GM18505 (cell line): ENCODE data around the gene SMYD3.
"Not testable (repeated sequence)": the region's sequence is repeated elsewhere in the genome, so short reads cannot be mapped to it uniquely, and the experiment has no call there.

Experiments used
- ATAC-seq: cut with Tn5 transposase; IDR thresholded peaks from one replicate; pipeline ENCODE4 v1.9.1; 2021; ENCODE audit not compliant: unreplicated experiment
- POLR2A ChIP-seq: IDR thresholded peaks from 4 replicates; pipeline ENCODE4 v1.6.1; 2011; ENCODE audit warnings: borderline replicate concordance; ENCODE audit not compliant: insufficient read depth, insufficient read length; ENCODE audit errors: extremely low read depth

Gene SMYD3

DNA sequence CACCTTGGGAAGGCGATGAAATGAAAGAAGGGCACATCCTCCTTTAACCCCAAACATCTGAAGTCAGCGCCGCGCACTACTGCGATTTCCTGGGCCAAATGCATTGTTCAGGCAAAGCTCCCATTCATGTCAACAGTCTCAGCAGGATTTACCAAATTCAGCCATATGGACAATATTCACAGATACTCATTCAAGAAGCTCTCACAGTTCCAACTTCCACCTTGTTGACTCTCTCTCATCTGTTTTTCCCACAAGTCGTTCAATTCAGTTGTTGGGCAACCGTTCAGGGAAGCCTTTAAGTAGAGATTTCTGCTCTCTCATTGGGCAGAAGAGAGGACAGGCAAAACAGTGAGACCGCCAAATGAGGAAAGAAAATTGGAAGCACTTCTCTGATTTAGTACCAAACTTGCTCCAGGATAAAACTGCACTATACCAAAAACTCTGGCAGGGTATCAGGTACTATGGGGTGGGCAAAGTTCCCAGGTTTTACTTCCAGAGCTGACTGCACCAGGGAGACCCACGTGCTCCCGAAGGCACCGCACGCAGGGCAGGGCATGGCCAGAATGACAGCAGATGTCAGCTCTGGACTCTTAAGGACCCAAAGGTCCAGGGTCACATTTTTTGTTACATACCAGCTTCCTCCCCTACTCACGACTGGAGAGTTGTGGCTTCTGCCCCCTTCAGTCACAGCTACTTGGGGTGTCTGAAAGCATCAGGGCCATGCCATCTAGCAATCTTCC, 683.5 kb downstream of the SMYD3 start:
- no peak for ATAC-seq
- no peak for TF ChIP-seq POLR2A

DNA sequence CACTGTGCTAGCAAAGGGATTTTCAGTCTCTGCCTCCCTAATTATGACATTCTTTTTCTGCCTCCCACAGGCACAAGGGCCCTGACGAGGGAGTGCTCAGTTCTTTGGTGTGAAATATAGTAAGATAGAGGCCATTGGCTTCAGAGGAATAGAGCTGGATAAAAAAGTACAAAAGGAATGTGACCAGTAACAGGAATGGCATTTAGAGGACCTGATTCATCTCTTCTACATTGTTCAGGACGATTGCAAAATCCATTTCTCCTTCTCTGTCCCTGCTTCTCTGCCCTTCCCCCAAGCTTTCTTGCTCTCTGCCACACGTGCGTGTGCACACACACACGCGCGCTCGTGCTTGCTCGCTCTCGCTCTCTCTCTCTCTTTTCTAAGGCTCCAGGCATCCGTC, 684.1 kb downstream of the SMYD3 start:
- no peak for TF ChIP-seq POLR2A
- ATAC-seq: no peak

DNA sequence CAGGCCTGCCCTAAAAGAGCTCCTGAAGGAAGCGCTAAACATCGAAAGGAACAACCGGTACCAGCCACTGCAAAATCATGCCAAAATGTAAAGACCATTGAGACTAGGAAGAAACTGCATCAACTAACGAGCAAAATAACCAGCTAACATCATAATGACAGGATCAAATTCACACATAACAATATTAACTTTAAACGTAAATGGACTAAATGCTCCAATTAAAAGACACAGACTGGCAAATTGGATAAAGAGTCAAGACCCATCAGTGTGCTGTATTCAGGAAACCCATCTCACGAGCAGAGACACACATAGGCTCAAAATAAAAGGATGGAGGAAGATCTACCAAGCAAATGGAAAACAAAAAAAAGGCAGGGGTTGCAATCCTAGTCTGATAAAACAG, 688.7 kb downstream of the SMYD3 start:
- ATAC-seq: not testable (repeated sequence)

DNA sequence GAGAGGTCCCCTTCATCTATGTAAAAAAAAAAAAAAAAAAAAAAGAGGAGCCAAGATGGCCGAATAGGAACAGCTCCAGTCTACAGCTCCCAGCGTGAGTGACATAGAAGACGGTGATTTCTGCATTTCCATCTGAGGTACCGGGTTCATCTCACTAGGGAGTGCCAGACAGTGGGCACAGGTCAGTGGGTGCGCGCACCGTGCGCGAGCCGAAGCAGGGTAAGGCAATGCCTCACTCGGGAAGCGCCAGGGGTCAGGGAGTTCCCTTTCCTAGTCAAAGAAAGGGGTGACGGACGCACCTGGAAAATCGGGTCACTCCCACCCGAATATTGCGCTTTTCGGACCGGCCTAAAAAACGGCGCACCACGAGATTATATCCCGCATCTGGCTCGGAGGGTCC, 690.6 kb downstream of the SMYD3 start:
- not testable (repeated sequence) for ATAC-seq

DNA sequence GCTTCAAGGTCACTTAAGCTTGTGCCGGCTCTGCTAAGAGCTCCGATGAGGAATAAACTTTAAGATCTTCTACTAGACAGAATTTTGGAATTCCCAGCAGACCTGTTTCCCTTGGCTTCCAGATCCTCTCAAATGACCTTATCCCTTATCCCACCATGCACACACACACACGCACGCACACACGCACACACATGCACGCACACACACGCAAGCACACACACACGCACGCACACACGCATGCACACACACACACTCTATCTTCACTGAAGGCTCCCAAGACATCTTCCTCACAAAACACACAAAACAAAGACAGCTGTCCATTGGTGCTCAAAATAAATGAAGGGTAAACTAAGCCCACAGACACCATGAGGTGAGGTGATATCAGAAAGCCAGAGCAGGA, 692.4 kb downstream of the SMYD3 start:
- ATAC-seq: no peak
- no peak for TF ChIP-seq POLR2A

DNA sequence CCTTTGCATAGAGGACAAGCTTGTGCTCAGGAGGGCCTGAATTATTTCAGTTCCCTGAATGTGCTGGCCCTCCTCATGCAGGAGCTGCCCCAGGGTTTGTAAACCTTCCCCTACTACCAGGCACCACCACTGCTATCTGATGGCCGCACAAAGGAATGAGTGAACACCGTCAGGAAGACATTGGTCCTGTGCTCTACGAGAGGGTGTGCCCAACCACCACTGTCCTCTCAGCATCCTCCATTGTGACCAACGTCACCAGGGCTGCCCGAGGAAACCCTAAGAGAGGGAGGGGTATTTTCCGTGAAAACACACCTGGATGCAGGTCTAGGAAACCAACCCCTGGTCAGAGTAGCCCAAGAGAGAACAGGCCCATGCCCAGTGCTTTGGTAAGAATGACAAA, 694.8 kb downstream of the SMYD3 start:
- no peak for TF ChIP-seq POLR2A
- ATAC-seq: no peak

DNA sequence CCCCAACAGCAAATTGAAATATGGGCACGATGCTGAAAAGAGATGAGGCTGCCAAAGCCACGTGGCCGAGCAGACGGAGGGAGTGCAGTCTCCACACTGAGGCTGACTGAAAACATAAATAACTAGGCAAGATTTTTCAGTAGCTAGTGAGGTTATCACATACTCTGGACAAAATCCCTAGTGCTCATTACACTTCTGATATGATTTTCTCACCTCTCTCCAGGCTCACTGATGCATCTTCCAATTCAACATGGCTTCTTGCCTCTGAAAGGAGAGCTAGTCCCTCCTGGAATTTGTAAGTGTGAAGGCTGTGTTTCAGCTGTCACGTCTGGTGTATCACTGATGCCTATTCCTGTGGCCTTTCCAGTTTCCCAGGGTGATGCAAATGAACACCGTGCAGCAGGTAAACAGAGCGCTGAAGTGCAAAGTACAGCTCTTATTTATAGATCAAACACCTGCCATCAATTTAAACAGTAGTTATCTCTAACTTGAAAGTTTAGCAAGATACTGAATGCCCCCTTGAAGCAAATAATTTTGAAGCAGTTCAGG, 696.2 kb downstream of the SMYD3 start:
- TF ChIP-seq POLR2A: no peak
- ATAC-seq: no peak

DNA sequence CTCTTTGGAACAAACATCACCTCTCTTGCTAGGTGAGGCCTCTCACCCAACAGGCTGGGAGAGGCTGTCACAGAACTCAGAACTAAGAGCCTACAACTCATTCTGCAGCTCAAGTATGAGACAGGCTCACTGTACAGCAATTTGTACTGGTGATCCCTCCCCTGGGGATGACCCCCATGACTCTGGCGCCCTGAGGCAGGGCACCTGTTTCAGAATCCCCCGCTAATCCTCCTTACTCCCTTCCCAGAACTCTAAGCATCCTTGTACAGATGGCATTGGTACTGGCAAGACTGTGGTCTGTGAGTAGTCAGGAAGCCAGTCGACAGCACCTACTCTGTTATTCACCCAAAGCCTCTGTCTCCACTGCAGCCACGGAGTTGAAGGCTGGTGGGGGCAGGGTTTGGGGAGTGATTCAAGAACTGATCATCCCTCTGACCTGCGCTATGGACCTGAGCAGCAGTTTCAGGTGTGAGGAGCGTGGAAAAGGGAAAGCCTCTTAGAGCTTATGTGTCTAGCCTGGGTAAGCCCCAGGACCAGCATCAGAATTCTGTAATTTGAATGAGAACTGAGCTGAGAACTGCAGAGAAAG, 696.8 kb downstream of the SMYD3 start:
- no peak for ATAC-seq
- TF ChIP-seq POLR2A: no peak

DNA sequence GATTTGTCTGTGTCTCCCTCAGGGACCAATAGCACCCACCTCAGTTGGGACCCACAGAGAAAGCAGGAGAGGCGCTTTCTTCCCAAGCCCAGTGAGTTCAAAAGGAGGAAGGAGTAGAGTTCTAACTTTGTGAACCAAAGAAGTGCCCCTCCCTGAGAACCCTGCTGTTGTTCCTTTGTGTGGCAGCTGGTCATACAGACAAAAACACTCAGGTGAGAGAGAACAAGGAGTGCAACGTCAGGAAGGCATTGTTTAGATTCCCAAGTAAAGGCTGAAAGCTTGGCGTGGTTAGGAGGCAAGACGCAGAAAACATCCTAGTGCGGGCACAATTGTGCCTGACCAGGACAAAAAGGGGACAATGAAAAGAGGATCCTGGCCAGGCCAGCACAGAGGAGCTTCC, 697.7 kb downstream of the SMYD3 start:
- no peak for ATAC-seq
- no peak for TF ChIP-seq POLR2A

DNA sequence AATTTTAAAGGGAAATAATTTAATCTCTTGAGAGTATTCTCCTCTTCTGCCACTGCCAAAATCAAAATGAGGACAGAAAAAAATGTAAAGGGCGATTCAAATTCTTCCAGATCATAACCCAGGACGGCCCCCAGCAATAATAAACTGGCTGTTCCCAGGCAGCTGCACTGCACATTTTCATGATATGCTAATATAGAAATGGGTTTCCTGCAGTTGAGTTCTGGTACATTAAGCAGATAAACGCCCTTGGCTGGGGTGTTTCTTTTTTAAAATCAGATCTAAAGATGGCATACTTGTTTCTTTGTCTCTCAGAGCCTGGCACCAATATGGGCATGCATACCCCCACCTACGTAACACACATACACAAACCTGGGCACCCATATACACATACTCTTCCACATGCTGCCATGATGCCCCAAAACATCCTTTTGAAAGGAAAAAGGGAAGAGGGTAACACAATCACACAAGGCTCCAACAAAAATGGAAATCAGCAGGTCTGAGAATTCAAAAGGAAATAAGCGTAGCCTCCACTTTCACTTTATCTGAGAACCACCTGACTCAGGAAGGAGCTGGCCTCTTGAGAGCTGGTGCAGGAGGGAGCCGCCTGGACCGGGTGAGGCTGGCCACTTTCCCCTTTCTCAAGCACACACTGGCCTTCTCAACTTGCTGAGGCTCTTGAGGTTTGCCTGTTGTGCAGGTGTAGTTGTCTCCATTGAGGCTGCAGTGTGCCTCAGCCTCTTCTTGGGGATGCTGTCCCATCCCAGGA, 698.9 kb downstream of the SMYD3 start:
- TF ChIP-seq POLR2A: no peak
- ATAC-seq: no peak

DNA sequence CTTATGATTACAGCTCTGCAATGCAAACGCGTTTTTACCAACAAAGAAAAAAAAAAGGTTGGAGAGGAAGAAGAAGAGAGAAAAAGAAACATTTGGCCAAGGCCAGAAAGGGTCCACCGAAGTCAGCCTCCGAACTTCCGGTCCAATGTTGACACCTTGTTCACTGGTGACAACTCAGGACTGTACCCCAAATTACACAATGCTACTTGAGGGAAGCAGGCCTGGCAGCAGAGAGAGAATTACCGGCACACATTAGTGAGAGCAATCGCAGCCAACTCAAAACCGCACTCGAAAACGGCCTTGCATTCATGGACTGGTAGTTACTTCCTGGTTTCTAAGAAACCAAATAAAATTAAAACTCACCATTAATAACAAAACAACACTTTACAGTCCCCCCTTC, 699.8 kb downstream of the SMYD3 start:
- ATAC-seq: peak; percentile 80
- TF ChIP-seq POLR2A: no peak

DNA sequence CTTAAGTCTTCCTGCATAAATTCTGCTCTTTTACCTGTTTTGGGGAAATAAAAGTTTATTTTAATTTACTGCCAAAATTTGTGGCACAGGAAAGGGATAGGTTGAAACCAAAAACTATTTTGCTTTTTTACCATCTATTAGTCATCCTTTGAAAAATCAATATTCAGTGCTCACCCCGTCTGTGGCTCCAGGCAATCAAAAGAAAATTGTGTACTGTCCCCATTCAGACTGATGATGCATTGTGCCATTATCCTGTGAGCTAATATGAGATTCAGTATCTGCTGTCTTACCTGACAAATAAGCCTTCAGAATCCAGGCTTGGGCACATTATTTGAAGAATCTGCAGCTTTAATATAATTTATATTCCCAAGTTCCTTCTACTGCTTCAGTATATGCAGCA, 701.5 kb downstream of the SMYD3 start:
- ATAC-seq: no peak
- no peak for TF ChIP-seq POLR2A

DNA sequence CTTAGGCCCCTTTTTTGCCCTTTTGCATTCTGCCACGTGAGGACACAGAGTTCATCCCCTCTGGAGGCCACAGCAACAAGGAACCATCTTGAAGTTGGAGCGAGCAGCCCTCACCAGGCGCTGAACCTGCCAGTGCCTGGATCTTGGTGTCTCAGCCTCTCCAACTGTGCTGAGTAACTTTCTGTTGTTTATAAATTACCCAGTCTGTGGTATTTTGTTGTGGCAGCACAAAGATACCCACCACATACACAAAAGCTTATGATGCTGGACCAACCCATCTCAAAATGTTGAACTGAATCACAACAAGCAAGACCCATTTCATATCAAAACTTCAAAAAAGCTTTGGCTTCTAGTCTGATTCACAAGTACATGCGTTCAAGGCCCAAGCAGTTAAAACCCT, 702.4 kb downstream of the SMYD3 start:
- no peak for ATAC-seq
- no peak for TF ChIP-seq POLR2A

DNA sequence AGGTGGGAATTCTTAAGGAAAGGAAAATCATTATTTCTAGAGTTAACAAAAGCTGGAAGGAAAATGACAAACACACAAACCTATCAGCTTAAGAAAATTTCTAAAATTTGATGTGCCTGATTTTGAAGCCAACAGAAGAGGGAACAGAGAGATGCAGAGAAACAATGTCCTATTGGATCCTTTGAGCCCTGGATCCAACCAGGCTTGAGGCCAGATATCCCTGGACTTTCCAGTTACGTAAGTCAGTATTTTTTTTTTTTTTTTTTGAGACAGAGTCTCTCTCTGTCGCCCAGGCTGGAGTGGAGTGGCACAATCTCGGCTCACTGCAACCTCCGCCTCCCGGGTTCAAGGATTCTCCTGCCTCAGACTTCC, 703.4 kb downstream of the SMYD3 start:
- TF ChIP-seq POLR2A: no peak
- no peak for ATAC-seq
